ENCODE data around the gene GEMIN8.

GEMIN8 gene

GRCh38 chrX:14013054-14013453, 16.6 kb downstream of the GEMIN8 start:
- H3K27ac ChIP-seq (ENCODE audit: low read depth, low read length): no peak overlapping the region
- no peak overlapping the region for H3K9ac ChIP-seq (ENCODE audit: low read length)
- H3K4me1 ChIP-seq (ENCODE audit: control insufficient read depth, insufficient read depth, low read length): no peaks in the 10 kb centered on the region
- H3K4me3 ChIP-seq (ENCODE audit: low read length): no peak overlapping the region
- H3K36me3 ChIP-seq (ENCODE audit: control insufficient read depth, insufficient read depth, low read length): no peaks in the 10 kb centered on the region
- H3K27me3 ChIP-seq (ENCODE audit: control insufficient read depth, insufficient read depth, low read length): no peaks in the 10 kb centered on the region

- Histone ChIP-seq H3K27ac (ENCODE audit: low read depth, low read length) (no peak overlapping the region), H3K36me3 (ENCODE audit: control insufficient read depth, insufficient read depth, low read length) (no peaks in the 10 kb centered on the region), H3K4me1 (ENCODE audit: control insufficient read depth, insufficient read depth, low read length) (no peaks in the 10 kb centered on the region), H3K4me3 (ENCODE audit: low read length) (no peak overlapping the region), H3K9ac (ENCODE audit: low read length) (no peak overlapping the region), H3K27me3 (ENCODE audit: control insufficient read depth, insufficient read depth, low read length) (no peaks in the 10 kb centered on the region)
Observed at GRCh38 chrX:14010566-14010965, 19.1 kb downstream of the GEMIN8 start.

- Histone ChIP-seq H3K27ac (ENCODE audit: low read depth, low read length) (no peak overlapping the region), H3K9ac (ENCODE audit: low read length) (no peak overlapping the region), H3K4me3 (ENCODE audit: low read length) (no peak overlapping the region), H3K27me3 (ENCODE audit: control insufficient read depth, insufficient read depth, low read length) (no peaks in the 10 kb centered on the region), H3K36me3 (ENCODE audit: control insufficient read depth, insufficient read depth, low read length) (no peaks in the 10 kb centered on the region), H3K4me1 (ENCODE audit: control insufficient read depth, insufficient read depth, low read length) (no peaks in the 10 kb centered on the region)
Observed at GRCh38 chrX:14006540-14006939, 23.2 kb downstream of the GEMIN8 start.

GRCh38 chrX:14003876-14004425, 25.7 kb downstream of the GEMIN8 start:
- Histone ChIP-seq H3K27me3 (ENCODE audit: control insufficient read depth, insufficient read depth, low read length) (no peaks in the 10 kb centered on the region), H3K4me3 (ENCODE audit: low read length) (no peak overlapping the region), H3K9ac (ENCODE audit: low read length) (no peak overlapping the region), H3K27ac (ENCODE audit: low read depth, low read length) (no peak overlapping the region), H3K4me1 (ENCODE audit: control insufficient read depth, insufficient read depth, low read length) (no peaks in the 10 kb centered on the region), H3K36me3 (ENCODE audit: control insufficient read depth, insufficient read depth, low read length) (no peaks in the 10 kb centered on the region)

- Histone ChIP-seq H3K4me3 (ENCODE audit: low read length) (no peak overlapping the region), H3K27me3 (ENCODE audit: control insufficient read depth, insufficient read depth, low read length) (no peaks in the 10 kb centered on the region), H3K9ac (ENCODE audit: low read length) (no peak overlapping the region), H3K4me1 (ENCODE audit: control insufficient read depth, insufficient read depth, low read length) (no peaks in the 10 kb centered on the region), H3K36me3 (ENCODE audit: control insufficient read depth, insufficient read depth, low read length) (no peaks in the 10 kb centered on the region), H3K27ac (ENCODE audit: low read depth, low read length) (no peak overlapping the region)
Observed at GRCh38 chrX:14003028-14003427, 26.7 kb downstream of the GEMIN8 start.

- Histone ChIP-seq H3K27me3 (ENCODE audit: control insufficient read depth, insufficient read depth, low read length) (no peaks in the 10 kb centered on the region), H3K4me1 (ENCODE audit: control insufficient read depth, insufficient read depth, low read length) (no peaks in the 10 kb centered on the region), H3K27ac (ENCODE audit: low read depth, low read length) (no peak overlapping the region), H3K9ac (ENCODE audit: low read length) (no peak overlapping the region), H3K36me3 (ENCODE audit: control insufficient read depth, insufficient read depth, low read length) (no peaks in the 10 kb centered on the region), H3K4me3 (ENCODE audit: low read length) (no peak overlapping the region)
Observed at GRCh38 chrX:13996650-13997049, 33.0 kb downstream of the GEMIN8 start.

GRCh38 chrX:13994536-13995080, 35.1 kb downstream of the GEMIN8 start:
- H3K9ac ChIP-seq (ENCODE audit: low read length): no peak overlapping the region

GRCh38 chrX:13994104-13994503, 35.6 kb downstream of the GEMIN8 start:
- Histone ChIP-seq H3K36me3 (ENCODE audit: control insufficient read depth, insufficient read depth, low read length) (no peaks in the 10 kb centered on the region), H3K9ac (ENCODE audit: low read length) (no peak overlapping the region), H3K4me1 (ENCODE audit: control insufficient read depth, insufficient read depth, low read length) (no peaks in the 10 kb centered on the region), H3K27me3 (ENCODE audit: control insufficient read depth, insufficient read depth, low read length) (no peaks in the 10 kb centered on the region), H3K4me3 (ENCODE audit: low read length) (no peak overlapping the region), H3K27ac (ENCODE audit: low read depth, low read length) (no peak overlapping the region)

More at GRCh38 chrX:13994536-13995080, 35.1 kb downstream of the GEMIN8 start:
- H3K4me1 ChIP-seq (ENCODE audit: control insufficient read depth, insufficient read depth, low read length): no peaks in the 10 kb centered on the region
- no peak overlapping the region for H3K4me3 ChIP-seq (ENCODE audit: low read length)
- no peaks in the 10 kb centered on the region for H3K36me3 ChIP-seq (ENCODE audit: control insufficient read depth, insufficient read depth, low read length)
- no peaks in the 10 kb centered on the region for H3K27me3 ChIP-seq (ENCODE audit: control insufficient read depth, insufficient read depth, low read length)
- H3K27ac ChIP-seq (ENCODE audit: low read depth, low read length): no peak overlapping the region

- H3K9ac ChIP-seq (ENCODE audit: low read length): no peak overlapping the region
- no peaks in the 10 kb centered on the region for H3K4me1 ChIP-seq (ENCODE audit: control insufficient read depth, insufficient read depth, low read length)
- H3K27ac ChIP-seq (ENCODE audit: low read depth, low read length): no peak overlapping the region
- no peaks in the 10 kb centered on the region for H3K36me3 ChIP-seq (ENCODE audit: control insufficient read depth, insufficient read depth, low read length)
- H3K27me3 ChIP-seq (ENCODE audit: control insufficient read depth, insufficient read depth, low read length): no peaks in the 10 kb centered on the region
- no peak overlapping the region for H3K4me3 ChIP-seq (ENCODE audit: low read length)
Observed at GRCh38 chrX:13990126-13990800, 39.4 kb downstream of the GEMIN8 start.

GRCh38 chrX:13985697-13986435, 43.8 kb downstream of the GEMIN8 start:
- Histone ChIP-seq H3K27me3 (ENCODE audit: control insufficient read depth, insufficient read depth, low read length) (no peaks in the 10 kb centered on the region), H3K9ac (ENCODE audit: low read length) (no peak overlapping the region), H3K4me1 (ENCODE audit: control insufficient read depth, insufficient read depth, low read length) (no peaks in the 10 kb centered on the region), H3K36me3 (ENCODE audit: control insufficient read depth, insufficient read depth, low read length) (no peaks in the 10 kb centered on the region), H3K27ac (ENCODE audit: low read depth, low read length) (no peak overlapping the region), H3K4me3 (ENCODE audit: low read length) (no peak overlapping the region)

- H3K9ac ChIP-seq (ENCODE audit: low read length): no peak overlapping the region
- H3K4me1 ChIP-seq (ENCODE audit: control insufficient read depth, insufficient read depth, low read length): no peaks in the 10 kb centered on the region
- H3K27ac ChIP-seq (ENCODE audit: low read depth, low read length): no peak overlapping the region
- H3K27me3 ChIP-seq (ENCODE audit: control insufficient read depth, insufficient read depth, low read length): no peaks in the 10 kb centered on the region
- H3K36me3 ChIP-seq (ENCODE audit: control insufficient read depth, insufficient read depth, low read length): no peaks in the 10 kb centered on the region
- no peak overlapping the region for H3K4me3 ChIP-seq (ENCODE audit: low read length)
Observed at GRCh38 chrX:13983734-13984133, 46.0 kb downstream of the GEMIN8 start.

GRCh38 chrX:13968198-13968597, 61.5 kb downstream of the GEMIN8 start:
- H3K9ac ChIP-seq (ENCODE audit: low read length): no peak overlapping the region
- H3K4me3 ChIP-seq (ENCODE audit: low read length): no peak overlapping the region
- no peak overlapping the region for H3K27ac ChIP-seq (ENCODE audit: low read depth, low read length)
- no peaks in the 10 kb centered on the region for H3K27me3 ChIP-seq (ENCODE audit: control insufficient read depth, insufficient read depth, low read length)
- H3K4me1 ChIP-seq (ENCODE audit: control insufficient read depth, insufficient read depth, low read length): no peaks in the 10 kb centered on the region
- H3K36me3 ChIP-seq (ENCODE audit: control insufficient read depth, insufficient read depth, low read length): no peaks in the 10 kb centered on the region
